T-helper 1 cell treated with Interleukin-12 subunit alpha and Interleukin-12 subunit beta and Interleukin-4 antibody, amounts not matched to agents 30 ng/mL and 1 ng/mL, for 36 hours (primary cell): ENCODE measurements around the gene SNUPN. TPM values are rescaled to one million over a fixed set of nuclear protein-coding genes. Genes with fewer than 3 reads are reported as not detected.
"Not testable (repeated sequence)": the region's sequence is repeated elsewhere in the genome, so short reads cannot be mapped to it uniquely, and the experiment has no call there.

Source experiments
- intact Hi-C: fragments of 100-400 bp; cut with micrococcal nuclease; formaldehyde crosslinking; loops from one replicate; pipeline ENCODE4 v1.15.1; 2024
- total RNA-seq: library from RNA; stranded (reverse); gene quantifications from 2 replicates; pipeline ENCODE4 v1.2.3, GENCODE V29; 2022

The SNUPN gene
- total RNA-seq, 1 donor from 2014 or later = 31.1 TPM

DNA sequence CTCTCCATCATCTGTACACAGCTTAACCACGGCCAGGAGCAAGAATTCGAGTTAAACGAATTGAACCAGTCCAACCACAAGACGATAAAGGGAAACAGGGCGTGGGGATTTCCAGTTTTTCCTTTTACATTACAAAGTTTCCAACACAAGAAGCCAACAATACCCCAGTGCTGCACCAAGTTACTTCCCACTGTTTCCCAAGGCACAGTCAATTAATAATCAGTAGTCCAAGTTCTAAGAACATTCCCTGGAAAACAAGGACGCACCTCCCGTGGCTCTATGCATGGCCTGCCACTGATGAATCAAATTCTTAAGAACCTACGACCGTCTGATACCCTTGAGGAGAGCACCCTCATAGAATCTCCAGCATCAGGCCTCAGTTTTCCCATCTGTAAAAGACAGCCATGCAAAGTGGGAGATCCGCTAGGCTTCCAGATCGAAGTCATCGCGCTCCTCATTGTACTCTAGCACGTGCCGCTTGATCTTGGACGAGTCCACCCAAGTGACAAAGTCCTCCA is 13.7 kb upstream of the SNUPN start:
- intact Hi-C loops = no loop called here

DNA sequence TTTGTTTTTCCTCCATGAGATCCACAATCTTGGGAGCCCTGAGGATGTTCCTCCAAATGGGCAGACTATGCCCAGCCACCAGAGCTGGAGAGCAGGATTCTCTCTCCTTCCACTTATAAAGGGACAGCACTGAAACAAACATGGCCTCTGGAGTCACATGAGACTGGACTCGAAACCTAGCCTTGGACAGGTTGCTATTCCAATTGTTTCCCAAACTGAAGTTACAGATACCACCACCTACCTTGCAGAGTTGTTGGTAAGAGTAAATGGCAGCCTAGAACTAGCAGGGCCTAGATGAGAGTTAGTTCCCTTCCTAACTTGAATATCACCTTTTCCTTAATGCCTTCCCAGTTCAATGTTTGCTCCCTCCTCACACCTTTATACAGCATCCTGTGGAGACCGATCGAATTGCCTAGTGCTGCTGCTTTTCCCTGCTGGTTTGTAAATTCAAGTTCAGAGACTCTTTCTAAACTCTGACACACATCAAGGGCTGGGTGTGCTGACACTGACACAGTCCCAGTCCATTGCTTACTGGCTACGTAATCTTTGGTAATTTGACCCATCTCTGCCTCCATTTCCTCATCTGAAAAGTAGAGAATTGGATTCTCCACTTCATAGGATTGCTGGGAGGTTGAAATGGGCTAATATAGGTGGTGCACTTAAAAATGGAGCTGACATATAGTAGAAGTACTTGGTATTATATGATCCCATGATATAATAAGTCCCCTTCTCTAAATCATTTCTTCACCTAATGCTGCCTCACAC is 11.9 kb upstream of the SNUPN start:
- intact Hi-C loops = no loop called here

DNA sequence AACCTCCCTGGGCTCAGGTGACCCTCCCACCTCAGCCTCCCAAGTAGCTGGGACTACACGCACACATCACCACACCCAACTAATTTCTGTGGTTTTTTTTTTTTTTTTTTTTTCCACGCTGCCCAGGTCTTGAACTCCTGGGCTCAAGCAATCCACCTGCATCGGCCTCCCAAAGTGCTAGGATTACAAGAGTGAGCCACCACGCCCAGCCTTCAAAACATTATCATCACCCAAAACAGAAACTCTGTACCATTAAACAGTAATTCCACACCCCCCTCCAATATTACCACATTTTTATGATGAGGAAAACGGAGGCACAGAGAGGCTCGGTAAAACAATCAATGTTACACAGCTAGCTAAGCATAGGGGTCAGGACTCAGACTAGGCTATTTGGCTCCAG is 10.5 kb upstream of the SNUPN start:
- intact Hi-C loops = no loop called here

DNA sequence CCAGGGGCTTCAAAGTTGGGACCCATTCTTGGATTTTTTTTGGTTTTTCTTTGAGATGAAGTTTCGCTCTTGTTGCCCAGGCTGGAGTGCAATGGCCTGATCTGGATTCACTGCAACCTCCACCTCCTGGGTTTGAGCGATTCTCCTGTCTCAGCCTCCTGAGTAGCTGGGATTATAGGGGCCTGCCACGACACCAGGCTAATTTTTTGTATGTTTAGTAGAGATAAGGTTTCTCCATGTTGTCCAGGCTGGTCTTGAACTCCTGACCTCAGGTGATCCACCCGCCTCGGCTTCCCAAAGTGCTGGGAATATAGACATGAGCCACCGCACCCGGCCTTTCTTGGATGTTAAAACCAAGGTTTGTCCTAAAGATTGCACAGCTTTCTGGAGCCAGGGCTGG is 8.4 kb upstream of the SNUPN start:
- intact Hi-C loops = not testable (repeated sequence)

DNA sequence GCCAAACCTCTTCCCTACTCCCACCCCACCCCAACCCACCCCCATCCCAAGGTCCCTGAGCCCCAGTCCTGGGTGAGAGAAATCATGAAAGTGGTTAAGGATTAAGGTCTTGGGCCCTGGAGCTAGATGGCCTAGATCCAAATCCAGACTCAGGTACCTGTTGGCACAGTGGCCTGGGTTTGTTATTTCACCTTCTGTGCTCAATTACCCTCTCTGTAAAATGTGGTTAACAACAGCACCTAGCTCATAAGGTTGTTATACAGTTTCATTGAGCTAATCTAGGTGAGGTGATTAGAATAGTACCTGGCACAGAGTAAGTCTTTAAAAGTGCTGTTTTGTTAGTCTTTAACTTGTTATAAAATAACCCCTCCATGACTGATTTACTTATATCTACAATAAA is 6.4 kb upstream of the SNUPN start:
- intact Hi-C loops = no loop called here

DNA sequence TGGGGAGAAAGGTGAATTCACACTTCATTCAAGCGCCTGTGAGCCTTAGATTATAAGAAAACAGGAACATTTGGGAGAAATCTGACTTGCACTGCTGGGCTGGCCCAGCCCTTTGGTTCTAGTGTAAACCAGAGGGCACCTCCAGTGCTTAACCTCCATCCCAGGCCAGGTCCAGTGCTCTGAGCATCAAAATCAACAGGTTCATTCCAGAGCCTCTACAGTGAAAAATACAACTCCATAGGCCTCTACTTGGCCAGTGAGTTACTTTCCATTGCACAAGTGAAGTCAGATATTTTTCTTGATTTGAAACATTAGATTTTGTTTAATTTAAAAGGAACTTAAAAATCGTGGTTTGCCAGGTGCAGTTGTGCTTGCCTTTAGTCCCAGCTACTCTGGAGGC is 3.0 kb downstream of the SNUPN start:
- intact Hi-C loops = loop anchor here (10.0 kb wide), 2 partner anchors 418 to 838 kb away; partner anchors contain the start of genes C15orf39 and CSK

DNA sequence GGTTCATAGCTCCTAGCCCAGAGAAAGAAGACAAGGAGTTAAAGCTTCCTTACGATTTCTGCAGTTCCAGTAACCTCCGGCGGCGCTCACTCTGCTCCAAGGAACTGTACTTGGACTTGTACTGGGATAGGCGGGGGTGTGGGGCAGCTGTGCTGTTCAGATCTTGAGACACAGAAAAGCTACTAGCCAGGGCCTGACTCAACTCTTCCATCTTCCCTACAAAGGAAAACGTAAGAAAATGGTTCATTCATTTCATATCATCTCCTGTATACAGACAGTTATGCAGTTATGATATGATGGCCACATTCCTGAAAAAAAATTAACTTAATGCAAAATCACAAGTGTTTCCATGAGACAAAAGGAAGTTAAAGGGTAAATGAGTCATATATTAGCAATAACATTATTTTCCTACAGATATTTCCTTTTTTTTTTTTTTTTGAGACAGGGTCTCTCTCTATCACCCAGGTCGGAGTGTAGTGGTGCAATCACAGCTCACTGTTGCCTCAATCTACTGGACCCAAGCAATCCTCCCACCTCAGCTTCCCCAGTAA is 4.6 kb downstream of the SNUPN start:
- intact Hi-C loops = loop anchor here (10.0 kb wide), 2 partner anchors 416 to 836 kb away; partner anchors contain the start of genes C15orf39 and CSK

DNA sequence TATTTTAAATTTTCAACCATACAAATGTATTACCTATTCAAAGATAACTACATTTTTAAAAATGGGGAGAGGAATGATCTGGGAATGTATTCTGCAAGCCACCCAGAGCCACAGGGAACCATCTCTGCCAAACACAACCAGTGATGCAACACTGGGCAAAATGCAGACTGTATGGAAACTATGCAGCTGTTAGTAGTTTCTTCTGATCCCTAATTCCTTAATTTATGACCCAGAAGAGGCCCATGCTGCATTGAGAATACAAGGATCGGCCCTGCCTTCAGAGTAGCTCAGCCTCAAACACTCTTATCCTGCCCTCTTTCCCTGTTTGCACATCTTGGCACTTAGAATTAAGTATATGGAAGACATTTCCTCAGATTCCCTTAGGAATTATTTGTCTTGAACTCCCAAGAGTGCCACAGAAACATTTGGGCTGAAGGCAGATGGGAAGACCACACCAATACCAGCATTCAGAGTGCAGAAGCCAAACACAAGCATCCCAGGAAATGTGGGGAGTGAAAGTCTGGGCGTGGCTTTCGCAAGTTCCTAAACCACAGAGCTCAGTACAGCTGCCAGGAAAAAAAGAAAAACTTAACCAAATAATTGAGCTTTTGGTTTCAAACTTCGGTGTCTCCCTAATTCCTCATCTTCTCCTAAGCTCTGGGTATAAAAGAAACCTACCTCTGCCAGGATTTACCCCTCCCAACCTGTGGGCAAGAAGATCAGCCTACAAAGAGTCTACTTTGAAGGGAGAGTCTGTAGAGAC is 5.3 kb downstream of the SNUPN start:
- intact Hi-C loops = loop anchor here (10.0 kb wide), 2 partner anchors 415 to 835 kb away; partner anchors contain the start of genes C15orf39 and CSK

DNA sequence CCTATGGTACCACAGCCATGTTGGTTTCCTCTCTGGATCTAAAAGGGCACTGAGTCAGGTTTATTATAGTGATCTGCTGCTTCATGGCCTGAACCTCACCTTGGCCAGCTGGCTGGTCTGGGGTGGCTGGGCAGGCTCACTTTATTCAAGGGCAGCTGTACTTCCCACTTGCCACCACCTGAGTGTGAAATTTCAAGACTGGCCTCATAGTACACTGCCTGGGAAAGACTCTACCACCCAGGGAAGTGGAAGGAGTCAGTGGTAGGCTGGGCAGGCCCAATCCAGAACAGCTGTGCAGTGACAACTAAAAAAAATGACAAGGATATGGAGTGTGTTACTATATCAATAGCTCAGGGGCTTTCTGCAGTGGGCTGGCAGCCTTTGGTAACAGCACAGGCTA is 8.8 kb downstream of the SNUPN start:
- intact Hi-C loops = no loop called here

DNA sequence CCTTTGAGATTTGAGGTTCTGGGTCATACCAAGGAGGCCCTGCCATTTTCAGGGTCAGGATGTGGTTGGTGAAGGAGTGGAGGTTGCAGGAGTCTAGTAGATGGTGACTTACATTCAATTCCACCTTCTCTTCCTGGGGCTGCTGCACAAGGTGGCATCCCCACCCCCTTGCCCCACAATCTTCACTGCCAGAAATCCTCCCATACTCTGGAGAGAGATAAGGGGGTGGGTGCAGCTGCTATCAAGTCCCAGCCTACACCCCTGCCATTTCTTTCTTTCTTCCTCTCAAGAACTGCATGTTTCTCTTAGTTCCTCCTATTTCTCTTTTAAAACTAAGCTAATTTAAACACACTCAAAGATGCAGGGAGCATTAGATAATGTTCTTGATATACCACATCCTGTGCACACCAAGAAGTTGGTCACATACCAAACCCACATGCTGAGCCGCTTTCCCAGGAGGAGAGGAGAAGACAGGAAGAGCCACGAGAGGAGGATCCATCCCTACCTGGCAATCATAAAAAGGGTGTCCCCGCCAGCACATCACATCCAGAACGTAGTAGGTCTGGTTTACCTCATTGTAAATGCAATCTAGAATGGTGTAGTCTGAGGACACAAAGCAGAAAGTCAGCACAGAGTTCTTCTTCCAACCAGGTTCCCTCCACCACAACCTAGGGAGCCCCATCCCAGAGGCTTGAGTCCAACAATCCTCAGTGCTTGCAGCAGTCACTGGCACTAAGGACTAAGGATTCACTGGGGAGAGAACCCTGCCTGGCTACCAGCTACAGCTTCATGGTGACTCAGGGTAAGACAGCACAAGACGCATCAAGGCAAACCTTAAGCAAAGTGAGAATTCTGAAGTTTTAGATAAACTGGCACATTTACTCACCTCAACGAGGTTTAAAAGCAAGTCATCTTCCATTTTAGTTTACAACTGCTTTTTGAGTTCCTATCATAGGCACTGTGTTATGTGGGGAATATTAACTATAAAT is 18.5 kb downstream of the SNUPN start:
- intact Hi-C loops = loop anchor here (1.0 to 2.0 kb wide), 4 partner anchors 10 to 34 kb away; partner anchors contain the start of genes IMP3, PTPN9 and SNUPN

DNA sequence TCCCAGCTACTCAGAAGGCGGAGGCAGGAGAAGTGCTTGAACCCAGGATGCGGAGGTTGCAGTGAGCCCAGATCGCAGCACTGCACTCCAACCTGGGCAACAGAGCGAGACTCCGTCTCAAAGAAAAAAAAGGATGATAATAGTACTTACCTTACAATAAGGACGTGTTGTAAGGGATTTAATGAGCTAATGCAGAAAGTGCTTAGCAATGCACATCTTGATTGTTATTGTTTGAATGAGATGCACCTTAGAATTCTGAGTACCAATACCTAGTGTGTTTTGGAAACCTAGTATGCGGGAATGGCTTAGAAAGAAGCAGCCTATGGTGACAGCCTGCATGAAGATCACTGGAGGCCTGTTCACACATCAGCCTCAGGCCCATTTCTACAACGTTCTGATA is 19.5 kb downstream of the SNUPN start:
- intact Hi-C loops = loop anchor here (2.0 kb wide), 2 partner anchors 27 to 35 kb away; partner anchors contain the start of genes IMP3 and PTPN9

DNA sequence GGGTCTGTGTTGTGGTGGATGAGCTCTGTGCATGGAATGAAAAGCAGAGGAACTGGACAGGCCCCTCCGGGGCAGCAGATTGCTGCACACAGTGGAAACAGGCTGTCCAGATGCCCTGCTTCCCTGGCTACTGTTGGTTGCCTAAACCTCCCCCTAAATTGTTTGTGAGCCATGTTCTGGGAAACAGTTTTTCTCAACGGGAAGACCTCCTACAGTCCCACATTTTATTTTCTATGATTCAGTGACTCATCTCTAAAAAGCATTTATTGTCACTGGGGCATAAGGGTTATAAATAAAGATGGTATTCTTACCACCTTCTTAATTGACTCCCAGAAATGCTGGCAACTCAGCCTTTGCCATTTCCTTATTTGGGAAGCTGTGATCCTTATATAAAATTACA is 26.1 kb downstream of the SNUPN start:
- intact Hi-C loops = no loop called here

DNA sequence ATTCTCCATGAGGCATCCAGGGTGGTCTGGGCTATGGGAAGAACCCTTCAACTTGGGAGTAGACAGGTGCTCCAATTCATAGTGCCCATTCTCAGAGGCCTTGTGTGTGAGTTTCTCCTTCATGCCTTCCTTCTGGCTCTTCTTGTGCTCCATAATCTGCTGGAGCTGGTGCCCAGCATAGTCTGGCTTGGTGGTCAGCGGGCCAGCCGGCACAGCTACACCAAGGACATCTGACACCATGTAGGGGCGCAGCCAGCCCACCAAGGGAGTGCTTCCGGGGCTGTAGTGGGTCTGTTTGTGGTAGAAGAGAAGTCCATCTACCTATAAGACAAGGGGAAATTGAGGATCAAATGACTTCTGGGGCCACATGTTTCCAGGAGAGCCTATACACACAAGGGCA is 27.2 kb downstream of the SNUPN start:
- intact Hi-C loops = no loop called here

DNA sequence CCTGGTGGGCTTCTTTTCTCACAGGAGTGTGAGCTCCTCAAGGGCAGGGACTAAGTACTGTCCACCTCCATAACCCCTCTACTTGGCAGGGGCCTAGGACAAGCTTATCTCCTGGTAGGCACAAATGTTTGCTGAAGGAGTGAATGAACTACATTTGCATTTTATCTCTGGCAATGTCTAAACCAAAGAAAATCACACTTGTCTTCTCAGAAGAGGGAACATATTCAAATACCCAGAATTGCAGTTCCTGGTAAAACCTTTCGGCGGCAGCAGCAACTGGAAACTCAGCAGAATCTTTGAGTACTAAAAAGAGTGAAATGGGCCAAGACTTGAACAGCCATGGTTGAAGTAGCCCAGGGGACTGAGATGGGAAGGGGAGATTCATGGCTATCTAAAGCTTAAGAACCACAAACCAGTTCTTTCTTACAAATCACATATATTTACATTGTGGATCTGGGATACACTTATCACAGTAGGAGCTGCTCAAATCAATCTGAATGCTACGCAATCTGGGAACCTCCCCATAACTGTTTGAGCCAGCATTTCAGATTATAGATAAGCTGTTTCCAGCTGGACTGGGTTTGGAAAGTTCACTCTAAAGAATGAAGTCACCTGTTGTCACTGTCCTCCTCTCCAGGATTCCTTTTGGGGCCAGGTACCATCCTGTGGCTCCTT is 27.7 kb downstream of the SNUPN start:
- intact Hi-C loops = loop anchor here (1.0 kb wide), 5 partner anchors 9 to 85 kb away; partner anchors contain the start of genes IMP3, PTPN9 and SNUPN

DNA sequence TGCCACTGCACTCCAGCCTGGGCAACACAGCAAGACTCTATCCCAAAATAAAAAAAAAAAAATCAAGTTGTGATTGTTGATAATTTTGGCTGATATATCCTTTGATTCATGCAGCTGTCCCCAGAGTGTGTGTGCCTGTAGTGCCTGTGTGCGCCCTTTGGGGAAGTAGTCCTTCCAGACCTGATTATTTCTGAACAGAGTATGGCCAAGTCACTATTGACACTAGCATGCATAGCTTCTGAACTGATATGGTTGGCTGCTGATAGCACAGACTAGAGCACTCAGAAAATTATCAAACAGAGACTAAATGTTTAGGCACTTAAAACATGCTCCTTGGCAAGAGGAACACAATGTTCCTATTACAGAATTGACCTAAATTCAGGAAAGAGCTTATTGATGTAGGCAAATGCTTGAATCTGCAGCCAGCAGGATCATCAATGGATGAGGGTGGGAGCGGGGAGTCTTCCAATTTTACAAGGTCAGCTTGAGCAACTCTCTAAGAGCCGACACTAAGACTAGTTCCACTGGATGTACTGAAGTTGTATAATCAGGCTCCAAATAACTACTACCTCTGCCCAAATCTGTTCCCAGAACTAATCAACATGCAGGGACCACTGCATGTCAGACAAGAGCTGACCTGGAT is 28.7 kb downstream of the SNUPN start:
- intact Hi-C loops = loop anchor here (1.0 kb wide), 5 partner anchors 10 to 86 kb away; partner anchors contain the start of genes IMP3, PTPN9 and SNUPN

DNA sequence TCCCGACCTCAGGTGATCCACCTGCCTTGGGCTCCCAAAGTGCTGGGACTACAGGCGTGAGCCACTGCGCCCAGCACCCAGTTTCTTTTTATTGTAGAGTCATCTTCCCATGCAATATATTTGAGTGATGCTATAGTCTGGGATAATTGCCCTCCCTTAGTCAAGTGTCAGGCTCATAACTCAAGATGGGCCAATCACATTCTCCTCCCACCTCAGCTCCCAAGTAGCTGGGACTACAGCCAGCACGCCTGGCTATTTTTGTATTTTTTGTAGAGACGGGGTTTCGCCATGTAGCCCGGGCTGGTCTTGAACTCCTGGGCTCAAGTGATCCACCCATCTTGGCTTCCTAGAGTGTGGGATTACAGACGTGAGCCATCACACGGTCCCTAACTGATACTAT is 31.2 kb downstream of the SNUPN start:
- intact Hi-C loops = no loop called here

DNA sequence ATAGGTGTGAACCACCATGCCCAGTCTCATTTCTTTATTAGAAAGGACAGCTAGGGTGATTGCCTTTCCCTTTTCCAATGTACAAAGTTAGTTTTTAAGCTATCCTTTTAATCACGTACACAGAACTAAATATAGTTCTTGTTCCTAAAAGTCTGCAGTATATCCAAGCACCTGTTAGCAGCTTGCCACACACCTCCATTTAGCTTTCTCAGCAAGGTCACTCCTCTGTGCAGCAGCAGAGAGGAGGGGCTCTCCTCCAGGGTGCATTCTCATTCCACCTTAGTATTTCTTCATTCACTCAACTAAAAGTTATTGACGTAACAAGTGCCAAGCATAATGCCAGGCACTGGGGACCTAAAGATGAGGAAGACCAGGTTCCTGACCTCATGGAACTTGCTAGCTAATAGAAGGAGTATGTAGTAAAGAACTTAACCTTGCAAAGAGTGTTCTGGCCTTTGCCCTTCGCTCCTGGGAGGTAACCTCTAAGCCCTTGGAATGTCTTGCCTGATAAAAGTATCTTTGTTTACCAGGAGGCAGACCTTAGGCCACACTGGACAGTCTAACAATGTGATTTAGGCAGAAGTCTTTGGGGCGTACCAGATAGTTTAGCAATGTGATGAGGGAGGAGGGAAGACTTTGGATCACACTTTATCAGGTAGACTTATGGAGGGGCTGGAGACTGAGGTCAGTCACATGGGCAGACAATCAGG is 33.7 kb downstream of the SNUPN start:
- intact Hi-C loops = no loop called here

DNA sequence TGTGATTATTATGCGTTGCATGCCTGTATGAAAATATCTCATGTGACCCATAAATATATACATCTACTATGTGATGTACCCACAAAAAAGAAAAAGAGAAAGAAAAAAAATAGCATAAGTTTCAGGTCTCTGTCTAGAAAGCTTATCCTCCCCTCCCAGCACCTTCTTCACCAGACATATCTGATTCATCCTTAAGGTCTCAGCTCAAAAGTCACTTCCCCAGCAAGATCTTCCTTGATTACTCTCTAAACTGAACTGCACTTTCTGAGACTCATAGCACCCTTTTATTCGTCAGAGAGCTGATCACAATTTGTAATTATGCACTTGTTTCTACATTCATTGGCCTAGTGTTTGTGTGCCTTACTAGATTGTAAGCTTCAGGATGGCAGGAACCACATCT is 35.3 kb downstream of the SNUPN start:
- intact Hi-C loops = no loop called here

DNA sequence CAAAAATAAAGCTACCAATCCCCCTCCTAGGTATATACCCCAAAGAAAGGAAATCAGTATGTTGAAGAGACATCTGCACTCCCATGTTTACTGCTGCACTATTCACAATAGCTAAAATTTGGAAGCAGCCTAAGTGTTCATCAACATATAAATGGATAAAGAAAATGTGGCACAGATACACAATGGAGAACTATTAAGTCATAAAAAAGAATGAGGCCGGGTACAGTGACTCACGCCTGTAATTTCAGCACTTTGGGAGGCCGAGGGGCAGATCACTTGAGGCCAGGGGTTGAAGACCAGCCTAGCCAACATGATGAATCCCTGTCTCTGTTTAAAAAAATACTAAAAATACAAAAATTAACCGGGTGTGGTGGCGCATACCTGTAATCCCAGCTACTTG is 36.5 kb downstream of the SNUPN start:
- intact Hi-C loops = no loop called here
